Lower leg skin (tissue), 3 donors: ENCODE measurements around the gene COL19A1.

Source experiments
- POLR2A ChIP-seq, 2 donors: fragments of 450-650 bp; IDR thresholded peaks; one replicate each; pipeline ENCODE4 v1.6.1; 2016 to 2017; ENCODE audit warnings: antibody characterized with exemption in 2 of 2, mild to moderate bottlenecking in 1 of 2, moderate library complexity in 1 of 2
- TF ChIP-seq, protein P1 (sequence below), 3 donors: fragments of 450-650 bp; IDR thresholded peaks; one replicate each; pipeline ENCODE4 v1.5.1; 2016; ENCODE audit warnings: antibody characterized with exemption in 3 of 3, mild to moderate bottlenecking in 3 of 3, moderate library complexity in 2 of 3

- TF ChIP-seq, protein P1, sequence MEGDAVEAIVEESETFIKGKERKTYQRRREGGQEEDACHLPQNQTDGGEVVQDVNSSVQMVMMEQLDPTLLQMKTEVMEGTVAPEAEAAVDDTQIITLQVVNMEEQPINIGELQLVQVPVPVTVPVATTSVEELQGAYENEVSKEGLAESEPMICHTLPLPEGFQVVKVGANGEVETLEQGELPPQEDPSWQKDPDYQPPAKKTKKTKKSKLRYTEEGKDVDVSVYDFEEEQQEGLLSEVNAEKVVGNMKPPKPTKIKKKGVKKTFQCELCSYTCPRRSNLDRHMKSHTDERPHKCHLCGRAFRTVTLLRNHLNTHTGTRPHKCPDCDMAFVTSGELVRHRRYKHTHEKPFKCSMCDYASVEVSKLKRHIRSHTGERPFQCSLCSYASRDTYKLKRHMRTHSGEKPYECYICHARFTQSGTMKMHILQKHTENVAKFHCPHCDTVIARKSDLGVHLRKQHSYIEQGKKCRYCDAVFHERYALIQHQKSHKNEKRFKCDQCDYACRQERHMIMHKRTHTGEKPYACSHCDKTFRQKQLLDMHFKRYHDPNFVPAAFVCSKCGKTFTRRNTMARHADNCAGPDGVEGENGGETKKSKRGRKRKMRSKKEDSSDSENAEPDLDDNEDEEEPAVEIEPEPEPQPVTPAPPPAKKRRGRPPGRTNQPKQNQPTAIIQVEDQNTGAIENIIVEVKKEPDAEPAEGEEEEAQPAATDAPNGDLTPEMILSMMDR (IDR thresholded peaks at IDR 0.05): no peak
- TF ChIP-seq POLR2A (IDR thresholded peaks at IDR 0.05): no peak
Measured at GRCh38 chr6:69980624-69981023, 114.3 kb downstream of the COL19A1 start.
